ENCODE results near the gene PTH1R. TPM values are rescaled to one million over a fixed set of nuclear protein-coding genes. Genes with fewer than 3 reads are reported as not detected.

The PTH1R gene
- total RNA-seq, 8 experiments from 2014 or later = 0.46 to 7.8 (median 0.97) TPM; not detected in 2

GRCh38 chr3:46852334-46852720 is 25.2 kb upstream of the PTH1R start:
- H3K27ac ChIP-seq = no peak overlapping the region

GRCh38 chr3:46852839-46853355 is 24.6 kb upstream of the PTH1R start:
- no peak for ATAC-seq (replicated peaks in 6 of 8)
- Histone ChIP-seq H3K4me3 (no peak overlapping the region), H3K4me1 (replicated peaks in 1 of 2) (peaks cover 8 to 9% of the 10 kb centered on the region in 2 donors), H3K27ac (no peak overlapping the region)
- in situ Hi-C loops (cut with MboI; ENCODE audit: low pct_unique_long_range_greater_than_20kb in 2 of 9, low sequenced_read_pairs in 9 of 9, unreplicated experiment in 9 of 9) = no loop called here
- WGBS, 10 experiments = 80 to 86% methylated on average over 1 of the region's 2 CpGs; no CpG with 5 or more reads in 8 of the 10 experiments

More at GRCh38 chr3:46852334-46852720, 25.2 kb upstream of the PTH1R start:
- Histone ChIP-seq H3K4me3 (no peak overlapping the region), H3K4me1 (replicated peaks in 1 of 2) (peaks cover 8 to 9% of the 10 kb centered on the region in 2 donors)
- no peak for ATAC-seq (replicated peaks in 6 of 8)
- in situ Hi-C loops (cut with MboI; ENCODE audit: low pct_unique_long_range_greater_than_20kb in 2 of 9, low sequenced_read_pairs in 9 of 9, unreplicated experiment in 9 of 9) = no loop called here
- WGBS, 10 experiments = 60 to 100% (median 93%) methylated on average over 1 to 6 of the region's 9 CpGs; no CpG with 5 or more reads in 4 of the 10 experiments

DNA sequence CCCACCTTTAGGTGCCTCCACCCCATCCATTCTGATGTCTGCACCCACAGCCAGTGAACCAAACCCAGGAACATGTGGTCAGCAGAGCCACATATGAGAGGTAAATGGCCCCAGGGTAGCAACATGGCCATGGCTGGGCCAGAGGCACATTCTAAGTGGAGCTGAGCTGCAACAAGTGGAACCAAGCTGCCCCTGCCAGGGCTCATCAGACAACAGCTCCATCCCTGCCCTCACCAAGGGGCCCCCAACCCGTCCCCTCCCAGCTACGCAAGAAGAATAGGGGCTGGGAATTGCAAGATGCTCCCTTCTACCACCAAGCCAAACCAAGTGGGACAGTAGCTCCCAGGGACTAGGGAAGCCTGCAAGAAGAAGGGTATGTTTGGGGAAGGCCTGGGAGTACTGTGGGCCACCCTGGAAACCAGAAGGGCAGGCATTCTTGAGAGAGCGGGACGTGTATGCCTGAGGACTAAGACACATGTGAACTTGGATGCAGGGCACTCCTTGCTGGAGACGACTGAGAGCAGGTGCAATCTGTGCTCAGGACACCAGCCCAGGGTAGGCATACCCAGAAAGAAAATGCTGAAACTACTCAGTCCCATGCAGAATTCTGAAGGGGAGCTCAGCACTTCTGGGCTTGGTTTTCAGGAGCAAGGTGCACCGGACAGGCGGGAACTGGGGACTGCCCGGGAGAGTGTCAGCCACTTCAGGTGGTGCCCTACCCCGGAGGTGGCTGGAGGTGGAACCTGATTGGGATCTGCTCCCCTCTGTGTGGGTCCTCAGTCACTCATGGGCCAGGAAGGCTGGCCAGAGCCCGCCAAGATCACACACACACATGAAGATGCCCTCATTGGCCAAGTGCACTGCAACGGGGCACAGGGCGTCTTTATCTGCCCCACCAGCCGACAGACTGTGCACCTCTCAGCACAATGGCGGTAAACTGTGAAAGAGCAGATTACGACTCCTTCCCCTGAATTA is 23.8 kb upstream of the PTH1R start:
- Histone ChIP-seq H3K4me1 (replicated peaks in 1 of 2) (peaks cover 2 to 9% of the 10 kb centered on the region in 2 donors), H3K27ac (no peak overlapping the region), H3K4me3 (no peak overlapping the region)
- 83 to 100% (median 88%) methylated on average over 1 to 8 of the region's 15 CpGs; no CpG with 5 or more reads in 7 of the 10 experiments for WGBS, 10 experiments
- in situ Hi-C loops (cut with MboI; ENCODE audit: low pct_unique_long_range_greater_than_20kb in 2 of 9, low sequenced_read_pairs in 9 of 9, unreplicated experiment in 9 of 9) = no loop called here
- ATAC-seq (replicated peaks in 6 of 8) = no peak

DNA sequence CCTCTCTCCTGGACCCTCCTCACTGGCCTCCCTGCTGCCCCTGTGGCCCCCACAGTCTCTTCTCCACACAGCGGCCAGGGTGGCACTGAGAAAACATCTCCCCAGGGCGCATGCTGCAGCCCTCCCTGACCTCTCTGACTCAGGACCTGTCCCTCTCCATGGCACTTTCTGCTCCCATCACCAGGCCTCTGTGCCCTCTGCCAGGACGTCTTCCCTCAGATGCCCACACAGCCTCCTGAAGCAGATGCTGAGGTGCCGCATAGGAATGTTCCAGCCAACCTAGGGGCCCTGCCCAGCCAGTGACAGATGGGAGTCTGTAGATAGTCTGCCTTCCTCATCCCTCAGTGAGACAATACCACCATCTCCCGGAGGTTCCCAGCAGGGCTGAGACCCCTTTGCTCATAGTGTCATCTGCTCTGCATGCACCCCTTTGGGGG is 22.9 kb upstream of the PTH1R start:
- 0 to 100% (median 78%) methylated on average over 1 to 4 of the region's 5 CpGs; no CpG with 5 or more reads in 6 of the 10 experiments for WGBS, 10 experiments
- Histone ChIP-seq H3K4me3 (no peak overlapping the region), H3K4me1 (replicated peaks in 1 of 2) (peaks cover 0 to 3% of the 10 kb centered on the region in 2 donors), H3K27ac (no peak overlapping the region)
- no peak for ATAC-seq (replicated peaks in 6 of 8)
- in situ Hi-C loops (cut with MboI; ENCODE audit: low pct_unique_long_range_greater_than_20kb in 2 of 9, low sequenced_read_pairs in 9 of 9, unreplicated experiment in 9 of 9) = no loop called here

- no peak overlapping the region for H3K27ac ChIP-seq
- no peak overlapping the region for H3K4me3 ChIP-seq
- in situ Hi-C loops (cut with MboI; ENCODE audit: low pct_unique_long_range_greater_than_20kb in 2 of 9, low sequenced_read_pairs in 9 of 9, unreplicated experiment in 9 of 9) = no loop called here
- WGBS, 10 experiments = 53 to 100% (median 66%) methylated on average over 1 to 6 of the region's 17 CpGs; no CpG with 5 or more reads in 3 of the 10 experiments
- H3K4me1 ChIP-seq (replicated peaks in 1 of 2) = peaks cover 8 to 9% of the 10 kb centered on the region in 2 donors
- no peak for ATAC-seq (replicated peaks in 6 of 8)
These were observed 20.7 kb upstream of the PTH1R start for GRCh38 chr3:46856576-46857471.

DNA sequence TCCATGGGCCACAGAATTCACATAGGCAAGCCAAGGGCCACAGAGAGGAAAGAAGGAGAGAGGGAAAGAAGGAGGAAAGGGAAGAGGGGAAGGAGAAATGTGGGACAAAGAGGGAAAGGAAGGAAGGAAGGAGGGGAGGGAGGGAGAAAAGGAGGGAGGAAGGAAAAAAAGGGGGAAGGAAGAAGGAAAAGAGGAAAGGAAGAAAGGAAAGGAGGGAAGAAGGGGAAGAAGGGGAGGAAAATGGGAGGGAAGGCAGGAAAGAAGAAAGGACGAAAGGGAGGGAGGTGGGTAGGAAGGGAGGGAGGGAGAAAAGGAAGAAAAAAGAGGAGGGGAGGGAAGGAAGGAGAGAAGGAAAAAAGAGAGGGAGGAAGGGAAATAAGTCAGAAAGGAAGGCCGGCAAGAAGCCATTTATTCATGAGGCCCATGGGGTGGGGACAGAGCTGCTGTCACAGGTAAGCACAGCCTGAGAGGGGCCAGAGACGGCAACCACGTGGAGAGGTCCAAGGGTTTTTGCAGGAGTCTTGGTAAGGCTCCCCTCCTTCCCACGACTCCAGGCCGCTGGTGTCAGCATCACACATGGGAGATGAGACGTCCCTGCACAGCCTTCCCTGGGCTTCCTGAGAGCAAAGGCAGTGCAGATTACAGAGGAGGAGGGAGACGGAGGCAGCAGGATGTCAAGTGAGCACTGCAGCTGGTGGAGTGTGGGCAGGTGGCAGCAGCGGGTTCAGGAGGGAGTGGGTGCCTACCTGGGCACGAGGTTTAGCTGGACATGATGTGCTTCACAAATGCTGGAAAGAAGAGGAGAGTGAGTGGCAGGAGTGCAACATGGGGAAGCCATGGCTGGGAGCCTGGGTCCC is 19.8 kb upstream of the PTH1R start:
- in situ Hi-C loops (cut with MboI; ENCODE audit: low pct_unique_long_range_greater_than_20kb in 2 of 9, low sequenced_read_pairs in 9 of 9, unreplicated experiment in 9 of 9) = no loop called here
- WGBS, 10 experiments = 39 to 73% (median 61%) methylated on average over 1 to 4 of the region's 10 CpGs; no CpG with 5 or more reads in 4 of the 10 experiments

GRCh38 chr3:46858456-46858855 is 19.1 kb upstream of the PTH1R start:
- Histone ChIP-seq H3K4me1 (replicated peaks in 1 of 2) (peaks cover 8 to 12% of the 10 kb centered on the region in 2 donors), H3K4me3 (no peak overlapping the region), H3K27ac (no peak overlapping the region)
- no peak for ATAC-seq (replicated peaks in 6 of 8)
- in situ Hi-C loops (cut with MboI; ENCODE audit: low pct_unique_long_range_greater_than_20kb in 2 of 9, low sequenced_read_pairs in 9 of 9, unreplicated experiment in 9 of 9) = no loop called here
- 74 to 83% (median 75%) methylated on average over 1 to 3 of the region's 6 CpGs; no CpG with 5 or more reads in 7 of the 10 experiments for WGBS, 10 experiments

More for the DNA sequence above, 19.8 kb upstream of the PTH1R start:
- ATAC-seq (replicated peaks in 6 of 8) = no peak
- Histone ChIP-seq H3K4me3 (no peak overlapping the region), H3K27ac (no peak overlapping the region), H3K4me1 (replicated peaks in 1 of 2) (peaks cover 8 to 12% of the 10 kb centered on the region in 2 donors)

GRCh38 chr3:46859001-46859710 is 18.4 kb upstream of the PTH1R start:
- H3K4me3 ChIP-seq = no peak overlapping the region
- no peak overlapping the region for H3K27ac ChIP-seq
- ATAC-seq (replicated peaks in 6 of 8) = peak in 2 of 8 experiments; percentile 65 to 69
- 39 to 96% (median 80%) methylated on average over 2 to 6 of the region's 11 CpGs; no CpG with 5 or more reads in 3 of the 10 experiments for WGBS, 10 experiments
- in situ Hi-C loops (cut with MboI; ENCODE audit: low pct_unique_long_range_greater_than_20kb in 2 of 9, low sequenced_read_pairs in 9 of 9, unreplicated experiment in 9 of 9) = no loop called here
- H3K4me1 ChIP-seq (replicated peaks in 1 of 2) = peaks cover 8 to 12% of the 10 kb centered on the region in 2 donors

- peak in 4 of 8 experiments; percentile 11 to 83 (median 26) for ATAC-seq (replicated peaks in 6 of 8)
- Histone ChIP-seq H3K4me1 (replicated peaks in 1 of 2) (peaks cover 8 to 12% of the 10 kb centered on the region in 2 donors), H3K4me3 (no peak overlapping the region), H3K27ac (no peak overlapping the region)
- 18 to 77% (median 40%) methylated on average over 2 to 9 of the region's 19 CpGs; no CpG with 5 or more reads in 3 of the 10 experiments for WGBS, 10 experiments
- in situ Hi-C loops (cut with MboI; ENCODE audit: low pct_unique_long_range_greater_than_20kb in 2 of 9, low sequenced_read_pairs in 9 of 9, unreplicated experiment in 9 of 9) = no loop called here
These were observed 17.3 kb upstream of the PTH1R start for GRCh38 chr3:46860017-46860809.

DNA sequence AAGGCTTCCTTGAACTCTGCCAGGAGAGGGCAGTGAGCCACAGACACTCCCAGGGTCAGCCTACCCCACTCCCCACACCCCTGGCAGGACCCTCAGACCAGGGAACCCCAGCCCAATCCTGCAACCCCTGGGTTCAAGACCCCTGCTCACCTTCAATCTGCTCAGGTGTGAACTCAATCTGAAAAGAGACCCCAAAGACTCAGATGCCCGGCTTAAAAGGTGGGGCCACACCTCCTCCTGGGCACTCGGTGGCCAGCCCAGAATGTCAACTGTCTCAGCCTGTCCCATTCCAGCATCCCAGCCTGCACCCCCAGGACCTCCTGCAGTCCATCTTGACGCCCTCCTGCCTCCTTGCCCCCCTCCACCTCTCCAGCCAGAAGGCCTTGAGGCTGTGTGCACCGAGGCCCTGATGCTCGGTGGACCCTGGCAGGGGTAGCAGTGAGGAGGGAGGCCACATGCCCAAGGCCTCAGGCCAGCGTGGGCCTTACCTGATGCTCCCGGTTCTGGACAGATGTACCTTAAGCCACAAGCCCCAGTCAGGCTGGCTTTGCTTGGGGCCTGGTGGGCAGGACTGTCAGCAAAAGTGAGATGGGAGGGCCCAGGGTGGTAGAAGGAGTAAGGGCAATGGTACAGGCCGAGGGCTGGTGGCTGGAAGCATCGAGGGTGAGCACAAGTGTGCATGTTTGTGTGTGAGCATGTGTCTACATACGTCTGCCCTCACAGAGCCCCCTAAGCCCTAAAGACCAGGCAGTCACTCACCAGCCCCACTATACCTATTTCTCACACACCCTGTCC is 16.5 kb upstream of the PTH1R start:
- H3K27ac ChIP-seq = no peak overlapping the region
- WGBS, 10 experiments = 46 to 92% (median 78%) methylated on average over 2 to 3 of the region's 10 CpGs; no CpG with 5 or more reads in 4 of the 10 experiments
- in situ Hi-C loops (cut with MboI; ENCODE audit: low pct_unique_long_range_greater_than_20kb in 2 of 9, low sequenced_read_pairs in 9 of 9, unreplicated experiment in 9 of 9) = no loop called here
- H3K4me3 ChIP-seq = no peak overlapping the region
- peaks cover 8 to 12% of the 10 kb centered on the region in 2 donors for H3K4me1 ChIP-seq (replicated peaks in 1 of 2)
- no peak for ATAC-seq (replicated peaks in 6 of 8)
